Activated CD8-positive, alpha-beta T cell treated with anti-CD3 and anti-CD28 coated beads, Interleukin-2, amount 10 ng/mL, durations not matched to agents 7 days and 5 days (primary cell): ENCODE measurements around the gene PIK3CD. TPM values are rescaled to one million over a fixed set of nuclear protein-coding genes. Genes with fewer than 3 reads are reported as not detected.

Source experiments
- ATAC-seq: fragments of 150-1000 bp; cut with Tn5 transposase; one replicate; pipeline ENCODE4 v1.10.0; 2021; ENCODE audit warnings: moderate library complexity
- CTCF ChIA-PET: fragments of 350-600 bp; sonication (Branson Sonifier 250); formaldehyde crosslinking; loops from one replicate; lab custom pipeline; 2021; ENCODE audit warnings: antibody characterized with exemption; lab: Charles Lee
- POLR2A ChIA-PET: fragments of 350-600 bp; sonication (Branson Sonifier 250); formaldehyde crosslinking; loops from one replicate; lab custom pipeline; 2021; ENCODE audit warnings: antibody characterized with exemption; lab: Charles Lee
- DNase-seq: peaks from one replicate; pipeline ENCODE4 v3.0.0-alpha.2; 2020
- H3K27ac Mint-ChIP-seq: one replicate; pipeline ENCODE4 v1.8.0; 2021; ENCODE audit warnings: mild to moderate bottlenecking, mixed read lengths
- H3K27me3 Mint-ChIP-seq: one replicate; pipeline ENCODE4 v1.8.0; 2021; ENCODE audit warnings: low read depth, mixed read lengths
- H3K36me3 Mint-ChIP-seq: one replicate; pipeline ENCODE4 v1.8.0; 2021; ENCODE audit warnings: low read depth, mixed read lengths
- H3K4me1 Mint-ChIP-seq: one replicate; pipeline ENCODE4 v1.8.0; 2021; ENCODE audit warnings: low read depth, mixed read lengths
- H3K4me3 Mint-ChIP-seq: one replicate; pipeline ENCODE4 v1.8.0; 2021; ENCODE audit warnings: mild to moderate bottlenecking, mixed read lengths
- H3K9me3 Mint-ChIP-seq: one replicate; pipeline ENCODE4 v1.8.0; 2022; ENCODE audit warnings: mixed read lengths; ENCODE audit not compliant: insufficient read depth
- total RNA-seq, 2 experiments: library from RNA; stranded (reverse); gene quantifications; one replicate each; pipeline ENCODE4 v1.2.3, GENCODE V29; 2021

The PIK3CD gene
- total RNA-seq, 2 experiments from 2014 or later = 283 to 285 TPM

DNA sequence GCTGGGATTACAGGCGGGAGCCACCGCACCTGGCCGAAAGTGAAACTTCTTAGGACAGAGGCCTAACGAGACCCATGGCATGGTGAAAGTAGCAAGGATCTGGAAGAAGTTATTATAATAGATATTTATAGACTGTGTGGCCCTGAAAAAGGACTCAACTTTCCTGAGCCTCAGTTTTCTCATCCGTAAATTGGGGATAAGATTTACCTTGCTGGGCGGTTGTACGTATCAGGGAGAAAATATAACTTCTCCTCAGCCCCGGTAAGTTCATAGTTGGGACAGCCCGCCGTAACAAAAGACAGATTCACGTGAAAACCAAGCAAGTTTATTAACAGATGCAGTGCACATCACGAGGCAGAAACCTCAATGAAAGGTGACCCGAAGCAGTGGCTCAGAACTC, 5.5 kb upstream of the PIK3CD start:
- ATAC-seq (no peak), DNase-seq (no peak)
- H3K4me1 Mint-ChIP-seq = peaks cover 71% of the 10 kb centered on the region
- ChIA-PET POLR2A (interaction anchor here (3.8 to 5.6 kb wide), 2 partner anchors 7 to 16 kb away, joined by 36 to 58 read pairs; partner anchors contain the start of gene PIK3CD), CTCF (interaction anchor here (2.1 to 3.4 kb wide), 2 partner anchors 17 to 18 kb away, joined by 14 to 73 read pairs; no protein-coding TSS in a partner anchor)
- H3K4me3 Mint-ChIP-seq = no peak overlapping the region
- H3K27me3 Mint-ChIP-seq = no peaks in the 10 kb centered on the region
- H3K27ac Mint-ChIP-seq = peak overlapping the region; percentile 13
- H3K9me3 Mint-ChIP-seq = no peaks in the 10 kb centered on the region
- peaks cover 43% of the 10 kb centered on the region for H3K36me3 Mint-ChIP-seq

DNA sequence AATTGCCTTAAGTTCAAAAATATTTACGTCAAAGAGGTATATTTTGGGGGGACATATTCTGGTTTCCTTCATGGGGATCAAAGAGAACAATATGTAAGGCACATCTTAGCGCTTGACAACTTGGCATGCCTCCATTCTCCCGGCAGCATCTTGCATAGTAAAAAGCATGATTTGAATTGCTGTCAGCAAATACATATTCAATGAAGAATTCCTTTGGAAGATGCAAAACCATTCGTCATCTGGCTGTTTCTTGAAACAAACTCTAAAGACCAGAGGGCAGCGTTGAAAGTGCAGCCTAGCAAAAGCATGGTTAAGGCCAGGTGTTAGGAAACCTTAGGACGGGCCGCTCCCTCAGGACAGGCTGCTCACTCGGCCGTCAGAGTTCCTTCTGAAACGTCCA, 3.4 kb upstream of the PIK3CD start:
- peaks cover 59% of the 10 kb centered on the region for H3K4me1 Mint-ChIP-seq
- no peaks in the 10 kb centered on the region for H3K27me3 Mint-ChIP-seq
- ChIA-PET CTCF (interaction anchor here (1.0 to 2.1 kb wide), 2 partner anchors 18 to 20 kb away, joined by 4 to 14 read pairs; no protein-coding TSS in a partner anchor), POLR2A (interaction anchor here (5.6 kb wide), 1 partner anchor 19 kb away, joined by 58 read pairs; no protein-coding TSS in a partner anchor)
- no peak overlapping the region for H3K4me3 Mint-ChIP-seq
- ATAC-seq (no peak), DNase-seq (no peak)
- no peak overlapping the region for H3K27ac Mint-ChIP-seq
- peaks cover 40% of the 10 kb centered on the region for H3K36me3 Mint-ChIP-seq
- H3K9me3 Mint-ChIP-seq = no peaks in the 10 kb centered on the region

DNA sequence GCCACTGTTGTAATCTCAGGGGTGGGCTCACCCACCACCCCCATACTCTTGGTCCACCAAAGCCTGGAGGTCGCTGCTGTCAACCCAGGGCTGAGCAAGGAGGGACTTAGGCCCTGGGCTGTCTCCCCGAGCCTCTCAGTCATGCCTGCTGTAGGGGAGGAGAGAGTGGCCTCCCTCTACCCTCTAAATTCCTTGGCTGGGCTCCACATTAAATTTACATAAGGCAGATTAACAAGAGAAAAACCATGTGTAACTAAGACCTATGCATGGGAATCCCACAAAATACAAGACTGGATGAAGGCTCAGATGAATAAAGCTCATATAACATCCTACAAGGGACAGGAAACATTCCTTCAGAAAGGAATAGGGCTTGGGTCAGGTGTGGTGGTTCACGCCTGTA, 1.8 kb upstream of the PIK3CD start:
- peak overlapping the region; percentile 3 for H3K4me3 Mint-ChIP-seq
- H3K9me3 Mint-ChIP-seq = no peaks in the 10 kb centered on the region
- H3K27me3 Mint-ChIP-seq = no peaks in the 10 kb centered on the region
- ATAC-seq = no peak
- H3K27ac Mint-ChIP-seq = peak overlapping the region; percentile 3
- DNase-seq = no peak
- H3K36me3 Mint-ChIP-seq = peaks cover 47% of the 10 kb centered on the region
- ChIA-PET POLR2A (interaction anchor here (7.1 to 10.3 kb wide), 3 partner anchors 19 to 68 kb away, joined by 72 to 355 read pairs (median 126); no protein-coding TSS in a partner anchor), CTCF (interaction anchor here (12.0 kb wide), 1 partner anchor 21 kb away, joined by 232 read pairs; no protein-coding TSS in a partner anchor)
- peaks cover 52% of the 10 kb centered on the region for H3K4me1 Mint-ChIP-seq

DNA sequence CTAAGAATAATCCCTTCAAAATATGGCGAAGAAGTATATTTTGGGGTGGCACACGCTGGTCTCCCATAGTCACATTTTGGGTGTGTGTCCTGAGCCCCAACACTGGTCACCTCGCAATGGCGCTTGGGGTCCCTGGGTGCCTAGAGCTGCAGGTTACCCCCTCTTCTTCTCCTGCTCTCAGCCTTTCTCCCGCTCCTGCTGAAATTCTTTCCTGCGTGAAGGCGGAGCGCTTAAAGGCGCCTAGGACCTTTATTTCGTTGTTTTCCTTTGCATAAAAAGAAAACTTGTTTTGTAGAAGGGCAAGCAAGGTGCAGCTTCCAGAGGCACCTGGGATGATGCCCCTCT, 339 bp upstream of the PIK3CD start:
- Mint-ChIP-seq H3K27me3 (no peaks in the 10 kb centered on the region), H3K4me3 (peak overlapping the region; percentile 96), H3K27ac (peak overlapping the region; percentile 95), H3K9me3 (no peaks in the 10 kb centered on the region), H3K36me3 (peaks cover 55% of the 10 kb centered on the region), H3K4me1 (peaks cover 56% of the 10 kb centered on the region)
- CTCF ChIA-PET = interaction anchor here (0.7 to 12.0 kb wide), 9 partner anchors 8 to 292 kb away, joined by 3 to 232 read pairs (median 3); partner anchors contain the start of genes LZIC and NMNAT1
- POLR2A ChIA-PET = interaction anchor here (0.6 to 10.3 kb wide), 7 partner anchors 10 to 66 kb away, joined by 3 to 355 read pairs (median 14); no protein-coding TSS in a partner anchor
- DNase-seq (no peak), ATAC-seq (no peak)

DNA sequence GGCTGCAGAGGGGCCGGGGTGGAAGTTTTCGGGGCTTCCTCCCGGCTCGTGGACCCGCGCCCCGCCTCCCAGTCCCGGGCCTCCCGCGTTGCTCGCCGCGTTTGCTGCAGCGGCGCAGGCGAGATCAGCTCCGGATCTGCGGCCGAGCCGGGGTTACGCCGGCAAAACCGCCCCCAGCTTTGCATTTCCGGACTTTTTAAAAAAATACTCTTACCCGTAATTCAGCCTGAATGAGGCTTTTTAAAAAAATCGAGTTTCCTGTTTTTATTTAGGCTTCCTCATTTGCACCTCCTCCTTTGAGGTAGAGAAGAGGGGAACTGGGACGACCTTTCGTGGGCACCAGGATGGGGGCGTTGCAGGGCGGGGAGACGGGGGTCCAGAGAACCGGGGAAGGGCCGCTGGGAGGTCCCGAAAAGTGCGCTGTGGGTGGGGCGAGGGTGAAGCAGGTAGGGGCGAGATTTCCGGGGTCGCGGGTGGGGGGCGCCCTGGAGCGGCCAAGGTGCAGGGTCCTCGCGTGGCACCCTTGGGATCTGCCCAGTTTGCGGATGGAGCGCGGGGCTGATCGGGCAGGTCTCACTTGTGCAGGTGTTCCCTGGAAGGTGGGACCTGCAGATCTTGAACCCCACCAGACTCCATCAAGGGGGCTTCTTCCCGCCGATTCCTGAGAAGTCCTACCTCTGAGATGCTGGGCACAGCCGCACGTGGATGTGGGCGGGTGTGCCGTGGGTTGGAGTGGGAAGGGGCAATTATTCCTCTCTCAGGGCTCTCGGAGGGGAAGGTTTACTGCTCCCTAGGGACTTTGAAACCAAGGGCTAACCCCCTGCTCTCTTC, 1.1 kb downstream of the PIK3CD start:
- ChIA-PET CTCF (interaction anchor here (0.7 to 12.0 kb wide), 11 partner anchors 9 to 291 kb away, joined by 3 to 232 read pairs (median 5); partner anchors contain the start of genes LZIC and NMNAT1), POLR2A (interaction anchor here (0.7 to 10.3 kb wide), 13 partner anchors 8 to 127 kb away, joined by 3 to 355 read pairs (median 6); no protein-coding TSS in a partner anchor)
- DNase-seq (peak; percentile 85), ATAC-seq (peak; percentile 35)
- H3K9me3 Mint-ChIP-seq = no peaks in the 10 kb centered on the region
- no peaks in the 10 kb centered on the region for H3K27me3 Mint-ChIP-seq
- H3K36me3 Mint-ChIP-seq = peaks cover 60% of the 10 kb centered on the region
- H3K27ac Mint-ChIP-seq = peak overlapping the region; percentile 90
- peak overlapping the region; percentile 90 for H3K4me3 Mint-ChIP-seq
- peaks cover 63% of the 10 kb centered on the region for H3K4me1 Mint-ChIP-seq

DNA sequence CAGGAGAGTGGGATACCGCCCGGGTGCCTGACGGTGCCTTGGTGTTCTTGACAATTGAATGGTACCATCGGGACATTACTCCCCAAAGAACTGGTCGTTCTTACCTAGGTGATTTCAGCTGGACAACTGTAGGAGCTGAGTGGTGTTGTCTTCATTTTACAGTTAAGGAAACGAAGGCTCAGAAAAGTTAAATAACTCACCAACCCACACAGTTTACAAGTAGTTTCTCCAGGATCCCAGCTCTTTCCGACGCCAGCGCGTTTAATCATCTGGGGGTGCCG, 1.6 kb downstream of the PIK3CD start:
- Mint-ChIP-seq H3K4me1 (peaks cover 65% of the 10 kb centered on the region), H3K36me3 (peaks cover 61% of the 10 kb centered on the region), H3K9me3 (no peaks in the 10 kb centered on the region), H3K4me3 (peak overlapping the region; percentile 90), H3K27ac (peak overlapping the region; percentile 90), H3K27me3 (no peaks in the 10 kb centered on the region)
- ChIA-PET POLR2A (interaction anchor here (1.0 to 10.3 kb wide), 13 partner anchors 9 to 65 kb away, joined by 3 to 355 read pairs (median 6); partner anchors contain the start of gene TMEM201), CTCF (interaction anchor here (0.9 to 12.0 kb wide), 11 partner anchors 9 to 215 kb away, joined by 3 to 232 read pairs (median 6); no protein-coding TSS in a partner anchor)
- ATAC-seq = peak; percentile 1
- no peak for DNase-seq

DNA sequence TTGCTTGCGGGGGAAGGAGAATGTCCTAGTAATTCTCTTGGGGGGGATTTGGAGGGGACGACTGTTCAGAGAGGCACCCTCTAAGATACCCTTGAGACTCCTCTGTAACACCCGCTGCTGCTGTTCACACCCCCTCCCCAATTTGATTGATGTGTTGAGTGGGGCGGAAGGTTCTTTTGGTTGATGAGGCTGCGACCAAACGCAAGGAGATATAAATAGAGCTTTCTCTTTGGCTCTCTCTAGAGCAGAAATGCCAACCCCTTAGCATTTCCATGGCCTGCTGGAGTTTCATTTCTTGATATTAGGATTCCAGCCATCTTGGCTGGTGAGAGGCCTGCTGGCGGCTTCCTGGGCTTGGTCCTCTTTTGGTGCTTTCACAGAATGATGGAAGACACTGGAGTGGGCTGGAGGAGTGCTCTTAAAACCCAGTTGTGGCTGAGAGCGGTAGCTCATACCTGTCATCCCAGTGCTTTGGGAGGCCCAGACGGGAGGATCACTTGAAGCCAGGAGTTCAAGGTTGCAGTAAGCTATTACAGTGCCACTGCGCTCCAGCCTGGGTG, 2.0 kb downstream of the PIK3CD start:
- DNase-seq (peak; percentile 46), ATAC-seq (peak; percentile 2)
- peak overlapping the region; percentile 90 for H3K27ac Mint-ChIP-seq
- H3K27me3 Mint-ChIP-seq = no peaks in the 10 kb centered on the region
- peak overlapping the region; percentile 90 for H3K4me3 Mint-ChIP-seq
- peaks cover 59% of the 10 kb centered on the region for H3K36me3 Mint-ChIP-seq
- POLR2A ChIA-PET = interaction anchor here (0.6 to 10.3 kb wide), 15 partner anchors 9 to 74 kb away, joined by 3 to 355 read pairs (median 5); partner anchors contain the start of gene TMEM201
- H3K9me3 Mint-ChIP-seq = no peaks in the 10 kb centered on the region
- peaks cover 65% of the 10 kb centered on the region for H3K4me1 Mint-ChIP-seq
- CTCF ChIA-PET = interaction anchor here (0.8 to 12.0 kb wide), 16 partner anchors 10 to 215 kb away, joined by 3 to 232 read pairs (median 4); partner anchors contain the start of gene TMEM201

DNA sequence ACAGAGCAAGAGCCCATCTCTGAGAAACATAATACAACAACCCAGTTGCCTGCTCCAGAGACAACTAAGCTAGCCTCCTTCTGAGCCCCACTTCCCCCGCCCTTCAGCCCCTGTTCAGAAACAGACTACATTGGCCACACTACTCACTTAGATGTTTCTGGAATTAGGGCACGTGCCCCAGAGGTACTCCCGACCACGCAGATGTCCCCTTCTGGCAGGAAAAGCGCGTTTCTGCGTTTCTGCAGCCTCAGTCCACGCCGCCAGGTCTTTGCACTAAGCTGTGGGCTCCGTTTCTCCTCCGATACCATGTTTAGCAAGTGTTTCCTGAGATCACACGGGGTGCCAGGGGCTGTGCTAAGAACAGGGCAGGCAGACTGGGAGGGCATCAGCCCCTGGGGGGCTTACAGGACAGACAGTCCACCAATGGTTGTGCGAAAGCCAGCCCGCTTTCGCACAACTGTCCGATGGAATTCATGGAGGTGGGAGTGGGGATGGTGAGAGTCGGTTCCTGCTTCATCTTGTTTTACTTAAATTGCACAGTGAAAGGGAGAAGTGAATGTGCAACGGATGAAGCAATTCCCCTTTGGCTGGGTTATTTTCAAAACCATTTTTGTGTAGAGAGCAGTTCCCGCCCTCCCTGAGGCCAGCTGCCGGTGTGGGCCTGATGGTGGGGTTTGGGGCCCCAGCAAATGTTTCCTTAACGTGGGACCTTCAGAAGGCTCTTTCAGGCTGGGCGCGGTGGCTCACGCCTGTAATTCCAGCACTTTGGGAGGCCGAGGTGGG, 2.7 kb downstream of the PIK3CD start:
- H3K36me3 Mint-ChIP-seq = peaks cover 60% of the 10 kb centered on the region

DNA sequence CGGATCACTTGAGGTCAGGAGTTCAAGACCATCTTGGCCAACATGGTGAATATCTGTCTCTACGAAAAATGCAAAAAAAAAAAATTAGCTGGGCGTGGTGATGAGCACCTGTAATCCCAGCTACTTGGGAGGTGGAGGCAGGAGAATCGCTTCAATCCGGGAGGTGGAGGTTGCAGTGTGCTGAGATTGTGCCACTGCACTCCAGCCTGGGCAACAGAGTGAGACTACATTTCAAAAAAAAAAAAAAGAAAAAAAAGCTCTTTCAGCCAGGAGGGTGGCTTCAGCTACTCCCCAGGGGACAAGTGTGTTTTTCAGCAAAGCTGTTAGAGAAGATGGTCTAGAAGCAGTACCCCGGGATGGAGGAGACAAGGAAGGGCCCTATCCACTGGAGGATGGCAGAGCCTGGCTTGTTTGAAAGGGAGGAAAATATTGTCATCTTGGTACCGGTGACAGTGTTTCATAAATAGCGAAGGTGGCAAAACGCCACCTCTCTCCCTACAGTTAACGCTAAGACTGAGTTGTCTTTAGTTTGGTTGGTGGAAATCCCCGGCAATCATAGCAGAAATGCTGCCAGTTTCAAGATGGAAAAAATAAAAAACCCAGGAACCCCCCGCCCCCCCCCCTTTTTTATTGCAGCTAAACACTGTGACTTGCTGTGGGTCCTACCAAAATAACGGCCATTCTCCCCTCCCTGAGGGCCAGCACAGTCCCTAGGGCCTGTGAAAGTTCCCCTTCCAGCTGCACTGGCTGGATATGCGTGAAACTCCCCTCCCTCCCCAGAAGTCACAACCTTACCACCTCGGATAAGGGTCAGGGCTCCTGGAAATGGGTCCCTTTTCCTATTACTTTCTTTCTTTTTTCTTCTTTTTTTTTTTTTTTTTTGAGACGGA, 3.5 kb downstream of the PIK3CD start:
- H3K4me1 Mint-ChIP-seq = peaks cover 67% of the 10 kb centered on the region
- ChIA-PET POLR2A (interaction anchor here (0.6 to 10.3 kb wide), 11 partner anchors 10 to 115 kb away, joined by 3 to 355 read pairs (median 14); no protein-coding TSS in a partner anchor), CTCF (interaction anchor here (0.6 to 12.0 kb wide), 8 partner anchors 22 to 392 kb away, joined by 3 to 232 read pairs (median 4); no protein-coding TSS in a partner anchor)
- no peaks in the 10 kb centered on the region for H3K9me3 Mint-ChIP-seq
- H3K36me3 Mint-ChIP-seq = peaks cover 67% of the 10 kb centered on the region
- peak overlapping the region; percentile 90 for H3K4me3 Mint-ChIP-seq
- peak overlapping the region; percentile 90 for H3K27ac Mint-ChIP-seq
- H3K27me3 Mint-ChIP-seq = no peaks in the 10 kb centered on the region
- ATAC-seq = no peak
- DNase-seq = peak; percentile 48

More for the DNA sequence above, 2.7 kb downstream of the PIK3CD start:
- DNase-seq (peak; percentile 51), ATAC-seq (peak; percentile 3)
- Mint-ChIP-seq H3K4me3 (peak overlapping the region; percentile 90), H3K27me3 (no peaks in the 10 kb centered on the region), H3K27ac (peak overlapping the region; percentile 90), H3K4me1 (peaks cover 66% of the 10 kb centered on the region), H3K9me3 (no peaks in the 10 kb centered on the region)
- ChIA-PET POLR2A (interaction anchor here (0.6 to 10.3 kb wide), 15 partner anchors 10 to 121 kb away, joined by 3 to 355 read pairs (median 5); partner anchors contain the start of gene TMEM201), CTCF (interaction anchor here (0.6 to 12.0 kb wide), 16 partner anchors 11 to 393 kb away, joined by 3 to 232 read pairs (median 4); partner anchors contain the start of gene TMEM201)

DNA sequence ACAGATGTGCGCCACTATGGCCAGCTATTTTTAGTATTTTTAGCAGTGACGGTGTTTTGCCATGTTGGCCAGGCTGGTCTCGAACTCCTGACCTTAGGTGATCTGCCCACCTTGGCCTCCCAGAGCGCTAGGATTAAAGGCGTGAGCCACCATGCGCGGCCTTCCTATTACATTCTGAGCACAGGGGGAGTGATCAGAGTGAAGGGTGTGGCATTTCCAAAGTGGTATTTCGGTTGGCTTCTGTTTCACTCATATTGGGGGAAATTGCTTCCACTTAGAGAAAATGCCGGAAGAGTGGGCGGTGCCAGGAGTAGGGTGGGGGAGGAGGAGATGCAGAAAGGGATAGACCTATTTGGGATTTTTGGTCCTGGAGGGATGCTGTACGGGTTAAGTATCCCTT, 4.3 kb downstream of the PIK3CD start:
- Mint-ChIP-seq H3K36me3 (peaks cover 73% of the 10 kb centered on the region), H3K4me1 (peaks cover 67% of the 10 kb centered on the region), H3K27ac (peak overlapping the region; percentile 90), H3K27me3 (no peaks in the 10 kb centered on the region), H3K4me3 (peak overlapping the region; percentile 90), H3K9me3 (no peaks in the 10 kb centered on the region)
- ChIA-PET POLR2A (interaction anchor here (0.6 to 10.3 kb wide), 9 partner anchors 10 to 114 kb away, joined by 3 to 355 read pairs (median 5); no protein-coding TSS in a partner anchor), CTCF (interaction anchor here (1.2 to 12.0 kb wide), 2 partner anchors 27 to 60 kb away, joined by 4 to 232 read pairs; no protein-coding TSS in a partner anchor)
- ATAC-seq (no peak), DNase-seq (no peak)
